Measurements from ENCODE around the gene GMIP. TPM values are rescaled to one million over a fixed set of nuclear protein-coding genes. Genes with fewer than 3 reads are reported as not detected.
A peak's percentile ranks its signal among the peaks of the same experiment; 100 is the strongest.

Gene GMIP
- total RNA-seq, 2 donors from 2014 or later: 16.5 to 18.7 TPM

DNA sequence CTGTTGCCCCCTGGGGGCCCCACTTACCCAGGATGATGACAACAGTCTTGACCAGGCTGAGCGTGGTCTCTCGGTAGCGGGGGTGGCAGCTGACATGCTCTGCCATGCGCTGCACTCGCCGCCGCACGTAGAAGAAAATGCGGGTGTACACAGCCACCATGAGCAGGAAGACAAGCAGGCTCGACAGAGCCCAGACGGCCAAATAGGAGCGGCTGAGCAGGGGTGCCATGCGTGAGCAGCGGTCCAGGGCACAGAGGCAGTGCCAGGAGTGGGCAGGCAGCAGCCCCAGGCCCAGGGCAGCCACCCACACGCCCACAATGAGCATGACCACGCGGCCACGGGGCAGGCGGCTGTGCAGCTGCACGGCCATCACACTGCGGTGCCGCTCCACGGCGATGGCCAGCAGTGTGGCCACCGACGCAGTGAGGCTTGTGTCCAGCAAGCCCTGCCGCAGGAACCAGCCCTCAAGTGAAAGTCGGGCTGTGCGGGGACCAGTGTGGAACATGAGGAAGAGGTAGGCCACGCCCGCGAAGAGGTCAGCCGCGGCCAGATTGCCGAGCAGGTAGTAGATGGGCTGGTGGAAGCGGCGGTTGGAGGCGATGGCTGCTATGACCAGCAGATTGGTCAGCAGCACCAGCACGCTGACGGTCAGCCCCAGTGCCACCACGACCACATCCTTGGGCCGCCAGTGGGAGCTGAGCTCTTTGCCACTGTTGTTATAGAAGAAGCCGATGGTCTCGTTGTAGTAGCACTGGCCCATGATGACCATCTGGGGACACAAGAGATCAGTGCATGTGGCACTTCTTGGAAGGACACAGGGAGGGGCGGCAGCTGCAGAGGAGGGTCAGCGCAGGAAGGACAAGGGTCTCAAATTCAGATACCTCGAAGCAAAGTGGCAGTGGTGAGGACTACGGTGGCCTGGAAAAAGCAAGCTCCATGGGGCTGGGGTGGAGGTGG is 16.7 kb downstream of the GMIP start:
- peaks cover 38% of the 10 kb centered on the region for H3K36me3 ChIP-seq (ENCODE audit: control insufficient read depth, insufficient read depth, low read length)
- H3K27ac Mint-ChIP-seq: peak overlapping the region; percentile 95
- 93 to 95% methylated on average over 42 to 48 of the region's 48 CpGs for WGBS, 2 experiments (ENCODE audit: insufficient coverage in 1 of 2, insufficient read length in 1 of 2)
- no peaks in the 10 kb centered on the region for H3K27me3 Mint-ChIP-seq (ENCODE audit: insufficient read depth)
- peaks cover 10% of the 10 kb centered on the region for H3K4me1 ChIP-seq (ENCODE audit: control insufficient read depth, insufficient read depth, low read length)
- H3K4me1 Mint-ChIP-seq: peaks cover 16% of the 10 kb centered on the region
- DNase-seq: peak; percentile 47
- TF ChIP-seq, protein P1, sequence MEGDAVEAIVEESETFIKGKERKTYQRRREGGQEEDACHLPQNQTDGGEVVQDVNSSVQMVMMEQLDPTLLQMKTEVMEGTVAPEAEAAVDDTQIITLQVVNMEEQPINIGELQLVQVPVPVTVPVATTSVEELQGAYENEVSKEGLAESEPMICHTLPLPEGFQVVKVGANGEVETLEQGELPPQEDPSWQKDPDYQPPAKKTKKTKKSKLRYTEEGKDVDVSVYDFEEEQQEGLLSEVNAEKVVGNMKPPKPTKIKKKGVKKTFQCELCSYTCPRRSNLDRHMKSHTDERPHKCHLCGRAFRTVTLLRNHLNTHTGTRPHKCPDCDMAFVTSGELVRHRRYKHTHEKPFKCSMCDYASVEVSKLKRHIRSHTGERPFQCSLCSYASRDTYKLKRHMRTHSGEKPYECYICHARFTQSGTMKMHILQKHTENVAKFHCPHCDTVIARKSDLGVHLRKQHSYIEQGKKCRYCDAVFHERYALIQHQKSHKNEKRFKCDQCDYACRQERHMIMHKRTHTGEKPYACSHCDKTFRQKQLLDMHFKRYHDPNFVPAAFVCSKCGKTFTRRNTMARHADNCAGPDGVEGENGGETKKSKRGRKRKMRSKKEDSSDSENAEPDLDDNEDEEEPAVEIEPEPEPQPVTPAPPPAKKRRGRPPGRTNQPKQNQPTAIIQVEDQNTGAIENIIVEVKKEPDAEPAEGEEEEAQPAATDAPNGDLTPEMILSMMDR (conservative IDR thresholded peaks at IDR 0.05): no peak
- H3K9me3 ChIP-seq (ENCODE audit: control insufficient read depth, low read length): no peaks in the 10 kb centered on the region
- peak overlapping the region; percentile 26 for H3K27ac ChIP-seq (ENCODE audit: low read depth, low read length)
- H3K36me3 Mint-ChIP-seq (ENCODE audit: low read depth): peaks cover 29% of the 10 kb centered on the region
- H3K9me3 Mint-ChIP-seq: no peaks in the 10 kb centered on the region
- peak overlapping the region; percentile 90 for H3K4me3 ChIP-seq (ENCODE audit: low read length)
- peak overlapping the region; percentile 81 for H3K4me3 Mint-ChIP-seq
- H3K27me3 ChIP-seq (ENCODE audit: control insufficient read depth, insufficient read depth, low read length, poor library complexity, severe bottlenecking): no peaks in the 10 kb centered on the region
- peak overlapping the region; percentile 72 for H3K9ac ChIP-seq (ENCODE audit: extremely low read depth, low read length, poor library complexity, severe bottlenecking)

DNA sequence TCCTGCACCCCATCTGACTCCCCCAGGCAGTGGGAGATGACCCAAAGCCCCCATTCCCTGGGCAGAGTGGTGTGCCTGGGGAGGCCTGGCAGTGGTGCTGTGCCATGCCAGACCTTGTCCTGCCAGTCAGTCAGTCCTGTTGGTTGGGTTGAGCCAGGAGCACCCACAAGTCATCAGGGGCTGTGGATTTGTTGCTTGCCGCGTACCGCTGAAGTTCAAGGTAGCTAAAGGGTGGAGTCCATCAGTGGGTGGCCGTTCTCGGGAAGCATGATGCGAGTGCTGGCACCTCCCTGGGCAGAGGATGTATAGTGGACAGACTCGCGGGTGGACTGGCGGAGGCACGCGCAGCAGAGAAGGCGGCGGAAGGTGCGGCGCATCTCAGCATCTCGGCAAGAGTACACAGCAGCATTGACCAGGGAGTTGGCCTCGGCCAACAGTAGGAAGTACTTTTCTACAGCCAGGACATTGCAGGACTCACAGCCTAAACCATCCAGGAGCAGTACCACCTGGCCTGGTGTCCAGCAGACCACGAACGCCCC is 19.4 kb downstream of the GMIP start:
- no peak for DNase-seq
- TF ChIP-seq, protein P1 (conservative IDR thresholded peaks at IDR 0.05): no peak
- peaks cover 34% of the 10 kb centered on the region for H3K36me3 ChIP-seq (ENCODE audit: control insufficient read depth, insufficient read depth, low read length)
- peaks cover 10% of the 10 kb centered on the region for H3K4me1 ChIP-seq (ENCODE audit: control insufficient read depth, insufficient read depth, low read length)
- no peaks in the 10 kb centered on the region for H3K27me3 ChIP-seq (ENCODE audit: control insufficient read depth, insufficient read depth, low read length, poor library complexity, severe bottlenecking)
- Mint-ChIP-seq H3K27ac (no peak overlapping the region), H3K4me3 (no peak overlapping the region), H3K9me3 (no peaks in the 10 kb centered on the region), H3K27me3 (ENCODE audit: insufficient read depth) (peaks cover 6% of the 10 kb centered on the region), H3K4me1 (peaks cover 16% of the 10 kb centered on the region), H3K36me3 (ENCODE audit: low read depth) (peaks cover 35% of the 10 kb centered on the region)
- no peak overlapping the region for H3K4me3 ChIP-seq (ENCODE audit: low read length)
- 95 to 96% methylated on average over 18 to 19 of the region's 19 CpGs for WGBS, 2 experiments (ENCODE audit: insufficient coverage in 1 of 2, insufficient read length in 1 of 2)
- no peaks in the 10 kb centered on the region for H3K9me3 ChIP-seq (ENCODE audit: control insufficient read depth, low read length)
- no peak overlapping the region for H3K9ac ChIP-seq (ENCODE audit: extremely low read depth, low read length, poor library complexity, severe bottlenecking)
- H3K27ac ChIP-seq (ENCODE audit: low read depth, low read length): no peak overlapping the region

DNA sequence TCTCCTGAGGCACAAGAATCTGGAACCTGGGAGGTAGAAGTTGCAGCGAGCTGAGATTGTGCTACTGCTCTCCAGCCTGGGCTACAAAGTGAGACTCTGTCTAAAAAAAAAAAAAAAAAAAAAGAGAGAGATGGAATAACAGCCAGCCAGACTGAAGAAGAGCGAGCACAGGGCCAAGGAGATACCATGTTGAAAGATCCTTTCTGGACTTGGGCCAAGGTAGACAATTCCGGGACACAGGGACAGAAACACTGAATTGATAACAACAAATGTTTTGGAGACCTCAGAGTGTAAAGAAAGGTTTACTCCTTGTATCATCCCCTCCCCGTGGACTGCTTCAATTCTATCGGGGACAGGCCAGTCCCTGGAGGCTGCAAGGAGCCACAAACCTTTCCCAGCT is 20.1 kb downstream of the GMIP start:
- TF ChIP-seq, protein P1 (conservative IDR thresholded peaks at IDR 0.05): no peak
- H3K27me3 Mint-ChIP-seq (ENCODE audit: insufficient read depth): peaks cover 6% of the 10 kb centered on the region
- no peak overlapping the region for H3K27ac ChIP-seq (ENCODE audit: low read depth, low read length)
- no peak for DNase-seq
- H3K9me3 Mint-ChIP-seq: no peaks in the 10 kb centered on the region
- peaks cover 10% of the 10 kb centered on the region for H3K4me1 ChIP-seq (ENCODE audit: control insufficient read depth, insufficient read depth, low read length)
- WGBS, 2 experiments (ENCODE audit: insufficient coverage in 1 of 2, insufficient read length in 1 of 2): 93 to 95% methylated on average over 5 of the region's 5 CpGs
- no peaks in the 10 kb centered on the region for H3K9me3 ChIP-seq (ENCODE audit: control insufficient read depth, low read length)
- no peak overlapping the region for H3K27ac Mint-ChIP-seq
- H3K4me3 ChIP-seq (ENCODE audit: low read length): no peak overlapping the region
- H3K4me3 Mint-ChIP-seq: no peak overlapping the region
- H3K36me3 ChIP-seq (ENCODE audit: control insufficient read depth, insufficient read depth, low read length): peaks cover 34% of the 10 kb centered on the region
- peaks cover 14% of the 10 kb centered on the region for H3K4me1 Mint-ChIP-seq
- no peaks in the 10 kb centered on the region for H3K27me3 ChIP-seq (ENCODE audit: control insufficient read depth, insufficient read depth, low read length, poor library complexity, severe bottlenecking)
- peaks cover 34% of the 10 kb centered on the region for H3K36me3 Mint-ChIP-seq (ENCODE audit: low read depth)
- no peak overlapping the region for H3K9ac ChIP-seq (ENCODE audit: extremely low read depth, low read length, poor library complexity, severe bottlenecking)
